ENCODE results near the gene CYP2W1.
A peak's percentile ranks its signal among the peaks of the same experiment; 100 is the strongest.

The CYP2W1 gene

GRCh38 chr7:967361-968082 lies 15.5 kb upstream of the CYP2W1 start:
- DNase-seq: no peak

- DNase-seq: no peak
Measured at GRCh38 chr7:968205-969105, 14.5 kb upstream of the CYP2W1 start.

GRCh38 chr7:969403-969802 lies 13.6 kb upstream of the CYP2W1 start:
- no peak for DNase-seq

- DNase-seq: no peak
Measured at GRCh38 chr7:970744-971143, 12.2 kb upstream of the CYP2W1 start.

GRCh38 chr7:972110-972509 lies 10.9 kb upstream of the CYP2W1 start:
- no peak for DNase-seq

- DNase-seq: no peak
Measured at GRCh38 chr7:972676-973309, 10.2 kb upstream of the CYP2W1 start.

GRCh38 chr7:973312-973711 lies 9.7 kb upstream of the CYP2W1 start:
- no peak for DNase-seq

GRCh38 chr7:974172-974571 lies 8.8 kb upstream of the CYP2W1 start:
- DNase-seq: no peak

- peak; percentile 54 for DNase-seq
Measured at GRCh38 chr7:974820-975681, 7.9 kb upstream of the CYP2W1 start, which contains the start of gene COX19. COX19 (minus strand) TSS chr7:975549; CDS start chr7:975509, 40 bp downstream.

- no peak for DNase-seq
Measured at GRCh38 chr7:975702-976473, 7.1 kb upstream of the CYP2W1 start.

GRCh38 chr7:976901-977325 lies 6.1 kb upstream of the CYP2W1 start:
- DNase-seq: no peak

- no peak for DNase-seq
Measured at GRCh38 chr7:977326-978048, 5.5 kb upstream of the CYP2W1 start.

GRCh38 chr7:978049-978346 lies 5.0 kb upstream of the CYP2W1 start:
- DNase-seq: no peak

GRCh38 chr7:978416-979091 lies 4.4 kb upstream of the CYP2W1 start:
- no peak for DNase-seq

- DNase-seq: no peak
Measured at GRCh38 chr7:979151-979550, 3.8 kb upstream of the CYP2W1 start.

- no peak for DNase-seq
Measured at GRCh38 chr7:979886-980571, 3.0 kb upstream of the CYP2W1 start.

- DNase-seq: no peak
Measured at GRCh38 chr7:981793-982510, 1.0 kb upstream of the CYP2W1 start.

GRCh38 chr7:982511-983003 lies 424 bp upstream of the CYP2W1 start:
- no peak for DNase-seq

GRCh38 chr7:983616-984071 lies 663 bp downstream of the CYP2W1 start:
- DNase-seq: no peak

Data from KG1 (cell line).